ENCODE data around the gene CLDND2. TPM values are rescaled to one million over a fixed set of nuclear protein-coding genes. Genes with fewer than 3 reads are reported as not detected.

Gene CLDND2
- total and polyA plus RNA-seq, 10 of the 15 experiments (the other 5 are each of a cell fraction or from before 2014, with no cell fraction given): 0.24 to 7.1 (median 1.8) TPM; not detected in 1

- H3K4me3 ChIP-seq: no peak overlapping the region
- no TSS peak for BruUV-seq (replicated peaks)
- H3K27me3 ChIP-seq (replicated peaks in 1 of 2; ENCODE audit: control insufficient read depth in 2 of 2, insufficient read depth in 2 of 2, low read length in 1 of 2): no peaks in the 10 kb centered on the region
- H3K4me1 ChIP-seq (ENCODE audit: control insufficient read depth, insufficient read depth, low read length): no peaks in the 10 kb centered on the region
- ChIA-PET SMC1A (ENCODE audit: uncharacterized antibody, unreplicated experiment) (no interaction called here), CTCF (interaction anchor here (1.5 kb wide), 1 partner anchor 9 kb away, joined by 3 read pairs; no protein-coding TSS in a partner anchor), RAD21 (ENCODE audit: unreplicated experiment) (interaction anchor here (0.6 kb wide), 1 partner anchor 332 kb away, joined by 3 read pairs; no protein-coding TSS in a partner anchor), POLR2A (no interaction called here)
- no peaks in the 10 kb centered on the region; the same call in 2 of the 3 replicates for H3K9me3 ChIP-seq (replicated peaks; ENCODE audit: control insufficient read depth, insufficient read depth, low read length)
- intact Hi-C loops (cut with micrococcal nuclease; ENCODE audit: unreplicated experiment): no loop called here
- H2AFZ ChIP-seq (ENCODE audit: control insufficient read depth, low read depth, low read length): no peak overlapping the region
- TF ChIP-seq NFYA (IDR thresholded peaks at IDR 0.05; ENCODE audit: borderline replicate concordance, low read depth, low read length): no peak
- TF ChIP-seq RELB (IDR thresholded peaks at IDR 0.05; ENCODE audit: low read depth): no peak
- no peak for TF ChIP-seq BMI1 (IDR thresholded peaks at IDR 0.05; ENCODE audit: borderline replicate concordance)
- no peak for TF ChIP-seq CREM (IDR thresholded peaks at IDR 0.05; ENCODE audit: low read depth)
- TF ChIP-seq RB1 (IDR thresholded peaks at IDR 0.05; ENCODE audit: borderline replicate concordance): no peak
- no peak for TF ChIP-seq CEBPB (IDR thresholded peaks at IDR 0.05; ENCODE audit: borderline replicate concordance in 1 of 2, low read depth in 2 of 2, low read length in 2 of 2)
- no peak for TF ChIP-seq GABPA (IDR thresholded peaks at IDR 0.05; ENCODE audit: low read depth)
- no peak for TF ChIP-seq ETV6 (conservative IDR thresholded peaks at IDR 0.05 in 1 of 2, IDR thresholded peaks at IDR 0.05 in 1 of 2; ENCODE audit: borderline replicate concordance in 1 of 2, low read depth in 1 of 2)
- TF ChIP-seq POLR2AphosphoS2 (IDR thresholded peaks at IDR 0.05; ENCODE audit: low read depth, low read length): no peak
- no peak for TF ChIP-seq STAT3 (IDR thresholded peaks at IDR 0.05; ENCODE audit: low read depth, low read length)
- TF ChIP-seq RELA (IDR thresholded peaks at IDR 0.05; ENCODE audit: borderline replicate concordance, partially characterized antibody): no peak
- TF ChIP-seq MYC (IDR thresholded peaks at IDR 0.05; ENCODE audit: insufficient read depth, insufficient read length, insufficient replicate concordance, low read length, severe bottlenecking): no peak
- no peak for TF ChIP-seq ZNF207 (IDR thresholded peaks at IDR 0.05; ENCODE audit: borderline replicate concordance)
- no peak for TF ChIP-seq YY1 (IDR thresholded peaks at IDR 0.05; ENCODE audit: low read depth, low read length)
- no peak for TF ChIP-seq RUNX3 (IDR thresholded peaks at IDR 0.05; ENCODE audit: low read length)
- FAIRE-seq: no peak
- no peaks in the 10 kb centered on the region for H3K79me2 ChIP-seq (ENCODE audit: control insufficient read depth, insufficient read depth, low read length)
- no peak overlapping the region for H3K4me2 ChIP-seq (ENCODE audit: control insufficient read depth, insufficient read depth)
- H3K27ac ChIP-seq (ENCODE audit: control insufficient read depth, insufficient read depth): no peak overlapping the region
- WGBS (ENCODE audit: insufficient coverage, insufficient replicate concordance, low lambda C conversion rate, missing lambda C conversion rate): 56% methylated on average over 5 of the region's 5 CpGs
- no peak for DNase-seq (ENCODE audit: low read depth, low spot score)
- no peaks in the 10 kb centered on the region for H4K20me1 ChIP-seq (ENCODE audit: control insufficient read depth, insufficient read depth)
- H3K9ac ChIP-seq (ENCODE audit: control insufficient read depth, insufficient read depth, low read length): no peak overlapping the region
- H3K36me3 ChIP-seq (ENCODE audit: control insufficient read depth in 2 of 2, insufficient read depth in 2 of 2, low read length in 1 of 2): no peaks in the 10 kb centered on the region
- in situ Hi-C loops (cut with MboI): no loop called here
- ATAC-seq: no peak
These were observed 39.4 kb downstream of the CLDND2 start for GRCh38 chr19:51329411-51329810.
